Sigmoid colon (tissue), 4 donors: ENCODE measurements around the gene NRG2.

ENCODE experiments used
- CTCF ChIP-seq, 4 experiments: fragments of 450-650 bp in 3 of 4; fragments of 200-600 bp in 1 of 4; IDR thresholded peaks; one replicate each; pipeline ENCODE4 v1.5.1; 2016 to 2019; ENCODE audit warnings: antibody characterized with exemption in 4 of 4, mild to moderate bottlenecking in 3 of 4, moderate library complexity in 2 of 4
- EP300 ChIP-seq, 4 donors: sonication (generic); formaldehyde crosslinking; IDR thresholded peaks; one replicate each; pipeline ENCODE4 v1.6.1; 2017; ENCODE audit warnings: antibody characterized with exemption in 4 of 4
- POLR2A ChIP-seq, 2 donors: fragments of 450-650 bp; IDR thresholded peaks; one replicate each; pipeline ENCODE4 v1.6.1; 2016; ENCODE audit warnings: antibody characterized with exemption in 2 of 2, mild to moderate bottlenecking in 2 of 2, moderate library complexity in 2 of 2
- POLR2AphosphoS5 ChIP-seq, 4 donors: sonication (generic); formaldehyde crosslinking; IDR thresholded peaks; one replicate each; pipeline ENCODE4 v1.6.1; 2017; ENCODE audit warnings: antibody characterized with exemption in 4 of 4

GRCh38 chr5:140035881-140036280 is 7.2 kb downstream of the NRG2 start:
- TF ChIP-seq EP300 (IDR thresholded peaks at IDR 0.05) (no peak), CTCF (IDR thresholded peaks at IDR 0.05) (no peak), POLR2A (IDR thresholded peaks at IDR 0.05) (no peak), POLR2AphosphoS5 (IDR thresholded peaks at IDR 0.05) (no peak)
